ENCODE data around the gene SCN5A.

Gene SCN5A

GRCh38 chr3:38614651-38615352 lies 34.7 kb downstream of the SCN5A start:
- Mint-ChIP-seq H3K36me3 (ENCODE audit: insufficient read depth) (no peaks in the 10 kb centered on the region), H3K9me3 (no peaks in the 10 kb centered on the region), H3K4me1 (no peaks in the 10 kb centered on the region), H3K4me3 (no peak overlapping the region), H3K27me3 (no peaks in the 10 kb centered on the region), H3K27ac (ENCODE audit: low read depth) (no peak overlapping the region)
- ATAC-seq (replicated peaks; ENCODE audit: extremely low read depth, poor library complexity, severe bottlenecking) (no peak), DNase-seq (ENCODE audit: low spot score in 2 of 2) (no peak)

GRCh38 chr3:38614091-38614490 lies 35.4 kb downstream of the SCN5A start:
- H3K4me1 Mint-ChIP-seq, result no peaks in the 10 kb centered on the region
- H3K9me3 Mint-ChIP-seq, result no peaks in the 10 kb centered on the region
- ATAC-seq (replicated peaks; ENCODE audit: extremely low read depth, poor library complexity, severe bottlenecking) (no peak), DNase-seq (ENCODE audit: low spot score in 2 of 2) (no peak)
- H3K4me3 Mint-ChIP-seq, result no peak overlapping the region
- no peaks in the 10 kb centered on the region for H3K36me3 Mint-ChIP-seq (ENCODE audit: insufficient read depth)
- no peak overlapping the region for H3K27ac Mint-ChIP-seq (ENCODE audit: low read depth)
- H3K27me3 Mint-ChIP-seq, result no peaks in the 10 kb centered on the region

- DNase-seq (ENCODE audit: low spot score in 2 of 2), result no peak
- Mint-ChIP-seq H3K4me3 (no peak overlapping the region), H3K9me3 (no peaks in the 10 kb centered on the region), H3K36me3 (ENCODE audit: insufficient read depth) (no peaks in the 10 kb centered on the region), H3K27ac (ENCODE audit: low read depth) (no peak overlapping the region), H3K27me3 (no peaks in the 10 kb centered on the region), H3K4me1 (no peaks in the 10 kb centered on the region)
- ATAC-seq (replicated peaks; ENCODE audit: extremely low read depth, poor library complexity, severe bottlenecking), result no peak
Measured at GRCh38 chr3:38613426-38613825, 36.1 kb downstream of the SCN5A start.

- Mint-ChIP-seq H3K27me3 (no peaks in the 10 kb centered on the region), H3K36me3 (ENCODE audit: insufficient read depth) (no peaks in the 10 kb centered on the region), H3K4me3 (no peak overlapping the region), H3K4me1 (no peaks in the 10 kb centered on the region), H3K9me3 (no peaks in the 10 kb centered on the region), H3K27ac (ENCODE audit: low read depth) (no peak overlapping the region)
- DNase-seq (ENCODE audit: low spot score in 2 of 2) (no peak), ATAC-seq (replicated peaks; ENCODE audit: extremely low read depth, poor library complexity, severe bottlenecking) (no peak)
Measured at GRCh38 chr3:38611866-38612265, 37.6 kb downstream of the SCN5A start.

- Mint-ChIP-seq H3K4me3 (no peak overlapping the region), H3K27ac (ENCODE audit: low read depth) (no peak overlapping the region), H3K36me3 (ENCODE audit: insufficient read depth) (no peaks in the 10 kb centered on the region), H3K27me3 (no peaks in the 10 kb centered on the region), H3K9me3 (no peaks in the 10 kb centered on the region), H3K4me1 (no peaks in the 10 kb centered on the region)
- ATAC-seq (replicated peaks; ENCODE audit: extremely low read depth, poor library complexity, severe bottlenecking), result no peak
- no peak for DNase-seq (ENCODE audit: low spot score in 2 of 2)
Measured at GRCh38 chr3:38610934-38611333, 38.6 kb downstream of the SCN5A start.

- Mint-ChIP-seq H3K9me3 (no peaks in the 10 kb centered on the region), H3K27me3 (no peaks in the 10 kb centered on the region), H3K4me1 (no peaks in the 10 kb centered on the region), H3K36me3 (ENCODE audit: insufficient read depth) (no peaks in the 10 kb centered on the region), H3K4me3 (no peak overlapping the region), H3K27ac (ENCODE audit: low read depth) (no peak overlapping the region)
- no peak for ATAC-seq (replicated peaks; ENCODE audit: extremely low read depth, poor library complexity, severe bottlenecking)
- no peak for DNase-seq (ENCODE audit: low spot score in 2 of 2)
Measured at GRCh38 chr3:38610436-38610835, 39.1 kb downstream of the SCN5A start.

- ATAC-seq (replicated peaks; ENCODE audit: extremely low read depth, poor library complexity, severe bottlenecking) (no peak), DNase-seq (ENCODE audit: low spot score in 2 of 2) (no peak)
- Mint-ChIP-seq H3K4me1 (no peaks in the 10 kb centered on the region), H3K4me3 (no peak overlapping the region), H3K9me3 (no peaks in the 10 kb centered on the region), H3K27ac (ENCODE audit: low read depth) (no peak overlapping the region), H3K36me3 (ENCODE audit: insufficient read depth) (no peaks in the 10 kb centered on the region), H3K27me3 (no peaks in the 10 kb centered on the region)
Measured at GRCh38 chr3:38609386-38610111, 39.9 kb downstream of the SCN5A start.

- no peaks in the 10 kb centered on the region for H3K36me3 Mint-ChIP-seq (ENCODE audit: insufficient read depth)
- DNase-seq (ENCODE audit: low spot score in 2 of 2) (no peak), ATAC-seq (replicated peaks; ENCODE audit: extremely low read depth, poor library complexity, severe bottlenecking) (no peak)
- H3K27me3 Mint-ChIP-seq, result no peaks in the 10 kb centered on the region
- H3K27ac Mint-ChIP-seq (ENCODE audit: low read depth), result no peak overlapping the region
- no peak overlapping the region for H3K4me3 Mint-ChIP-seq
- no peaks in the 10 kb centered on the region for H3K4me1 Mint-ChIP-seq
- H3K9me3 Mint-ChIP-seq, result no peaks in the 10 kb centered on the region
Measured at GRCh38 chr3:38608961-38609360, 40.5 kb downstream of the SCN5A start.

GRCh38 chr3:38608086-38608775 lies 41.3 kb downstream of the SCN5A start:
- ATAC-seq (replicated peaks; ENCODE audit: extremely low read depth, poor library complexity, severe bottlenecking) (no peak), DNase-seq (ENCODE audit: low spot score in 2 of 2) (no peak)
- Mint-ChIP-seq H3K27me3 (no peaks in the 10 kb centered on the region), H3K9me3 (no peaks in the 10 kb centered on the region), H3K36me3 (ENCODE audit: insufficient read depth) (no peaks in the 10 kb centered on the region), H3K27ac (ENCODE audit: low read depth) (no peak overlapping the region), H3K4me3 (no peak overlapping the region), H3K4me1 (no peaks in the 10 kb centered on the region)

GRCh38 chr3:38606561-38606960 lies 42.9 kb downstream of the SCN5A start:
- H3K27me3 Mint-ChIP-seq, result no peaks in the 10 kb centered on the region

GRCh38 chr3:38605981-38606380 lies 43.5 kb downstream of the SCN5A start:
- DNase-seq (ENCODE audit: low spot score in 2 of 2), result no peak
- Mint-ChIP-seq H3K27ac (ENCODE audit: low read depth) (no peak overlapping the region), H3K27me3 (no peaks in the 10 kb centered on the region), H3K9me3 (no peaks in the 10 kb centered on the region), H3K36me3 (ENCODE audit: insufficient read depth) (no peaks in the 10 kb centered on the region), H3K4me3 (no peak overlapping the region), H3K4me1 (no peaks in the 10 kb centered on the region)
- no peak for ATAC-seq (replicated peaks; ENCODE audit: extremely low read depth, poor library complexity, severe bottlenecking)

More at GRCh38 chr3:38606561-38606960, 42.9 kb downstream of the SCN5A start:
- no peak overlapping the region for H3K27ac Mint-ChIP-seq (ENCODE audit: low read depth)
- ATAC-seq (replicated peaks; ENCODE audit: extremely low read depth, poor library complexity, severe bottlenecking), result no peak
- no peaks in the 10 kb centered on the region for H3K9me3 Mint-ChIP-seq
- H3K36me3 Mint-ChIP-seq (ENCODE audit: insufficient read depth), result no peaks in the 10 kb centered on the region
- H3K4me3 Mint-ChIP-seq, result no peak overlapping the region
- DNase-seq (ENCODE audit: low spot score in 2 of 2), result no peak
- no peaks in the 10 kb centered on the region for H3K4me1 Mint-ChIP-seq

- no peak overlapping the region for H3K4me3 Mint-ChIP-seq
Measured at GRCh38 chr3:38604246-38604645, 45.2 kb downstream of the SCN5A start.

GRCh38 chr3:38603731-38604131 lies 45.8 kb downstream of the SCN5A start:
- ATAC-seq (replicated peaks; ENCODE audit: extremely low read depth, poor library complexity, severe bottlenecking) (no peak), DNase-seq (ENCODE audit: low spot score in 2 of 2) (no peak)
- Mint-ChIP-seq H3K27ac (ENCODE audit: low read depth) (no peak overlapping the region), H3K27me3 (peaks cover 2% of the 10 kb centered on the region), H3K36me3 (ENCODE audit: insufficient read depth) (no peaks in the 10 kb centered on the region), H3K4me1 (no peaks in the 10 kb centered on the region), H3K4me3 (no peak overlapping the region), H3K9me3 (no peaks in the 10 kb centered on the region)

More at GRCh38 chr3:38604246-38604645, 45.2 kb downstream of the SCN5A start:
- no peaks in the 10 kb centered on the region for H3K36me3 Mint-ChIP-seq (ENCODE audit: insufficient read depth)
- no peaks in the 10 kb centered on the region for H3K27me3 Mint-ChIP-seq
- H3K27ac Mint-ChIP-seq (ENCODE audit: low read depth), result no peak overlapping the region
- DNase-seq (ENCODE audit: low spot score in 2 of 2), result no peak
- no peak for ATAC-seq (replicated peaks; ENCODE audit: extremely low read depth, poor library complexity, severe bottlenecking)
- no peaks in the 10 kb centered on the region for H3K4me1 Mint-ChIP-seq
- no peaks in the 10 kb centered on the region for H3K9me3 Mint-ChIP-seq

All from central memory CD8-positive, alpha-beta T cell (primary cell).